Sigmoid colon (tissue), 7 donors: ENCODE results near the gene MAPKAPK3. TPM values are rescaled to one million over a fixed set of nuclear protein-coding genes. Genes with fewer than 3 reads are reported as not detected.

Experiments
- DNase-seq: peaks from one replicate; pipeline ENCODE4 v3.0.0-alpha.2; 2019
- H3K27ac ChIP-seq, 4 donors: fragments of 200-600 bp; sonication (generic); one replicate each; pipeline ENCODE4 v1.5.1; 2016 to 2019; ENCODE audit warnings: mild to moderate bottlenecking in 1 of 4
- H3K27me3 ChIP-seq, 3 donors: fragments of 200-600 bp; sonication (generic); one replicate each; pipeline ENCODE4 v1.5.1; 2019; ENCODE audit warnings: mild to moderate bottlenecking in 1 of 3
- H3K36me3 ChIP-seq, 4 donors: fragments of 200-600 bp; sonication (generic); one replicate each; pipeline ENCODE4 v1.5.1; 2016 to 2019
- H3K4me1 ChIP-seq, 4 donors: fragments of 200-600 bp; sonication (generic); one replicate each; pipeline ENCODE4 v1.5.1; 2017 to 2019
- H3K4me3 ChIP-seq, 4 donors: fragments of 200-600 bp; sonication (generic); one replicate each; pipeline ENCODE4 v1.5.1; 2017 to 2019; ENCODE audit warnings: mild to moderate bottlenecking in 2 of 4, moderate library complexity in 1 of 4
- H3K9me3 ChIP-seq, 4 donors: fragments of 200-600 bp in 3 of 4; sonication (generic) in 3 of 4; one replicate each; pipeline versions ENCODE4 v1.5.1 to v1.6.1; 2013 to 2019
- CTCF ChIP-seq, 4 experiments: fragments of 450-650 bp in 3 of 4; fragments of 200-600 bp in 1 of 4; IDR thresholded peaks; one replicate each; pipeline ENCODE4 v1.5.1; 2016 to 2019; ENCODE audit warnings: antibody characterized with exemption in 4 of 4, mild to moderate bottlenecking in 3 of 4, moderate library complexity in 2 of 4
- EP300 ChIP-seq, 4 donors: sonication (generic); formaldehyde crosslinking; IDR thresholded peaks; one replicate each; pipeline ENCODE4 v1.6.1; 2017; ENCODE audit warnings: antibody characterized with exemption in 4 of 4
- POLR2A ChIP-seq, 2 donors: fragments of 450-650 bp; IDR thresholded peaks; one replicate each; pipeline ENCODE4 v1.6.1; 2016; ENCODE audit warnings: antibody characterized with exemption in 2 of 2, mild to moderate bottlenecking in 2 of 2, moderate library complexity in 2 of 2
- POLR2AphosphoS5 ChIP-seq, 4 donors: sonication (generic); formaldehyde crosslinking; IDR thresholded peaks; one replicate each; pipeline ENCODE4 v1.6.1; 2017; ENCODE audit warnings: antibody characterized with exemption in 4 of 4
- WGBS, 2 donors: extraction: QIAGEN DNeasy Blood & Tissue Kit; methylation state at CpG; one replicate each; pipeline ENCODE4 v1.1.7; 2013; 5-methylcytosine and 5-hydroxymethylcytosine counted together
- intact Hi-C: fragments of 100-400 bp; cut with DNase I; formaldehyde crosslinking; loops from one replicate; pipeline ENCODE4 v1.15.1; 2023
- polyA plus RNA-seq, 3 donors: library from polyadenylated mRNA; stranded (reverse); fragments of 200-250 nt; gene quantifications; one replicate each; pipeline ENCODE4 v1.2.3, GENCODE V29; 2013
- small RNA-seq, 3 donors: library from RNA; depleted of rRNA; stranded (forward); fragments of <200 nt; gene quantifications; one replicate each; pipeline ENCODE3, GENCODE V24; 2016
- total RNA-seq, 4 donors: library from RNA; depleted of rRNA; stranded (reverse); fragments of >200 nt; gene quantifications; one replicate each; pipeline ENCODE4 v1.1.0, GENCODE V29; 2016
- donor health status: healthy with polysubstance abuse.
- donor health status: Bipolar disorder and iron deficiency.
- donor health status: healthy.

The MAPKAPK3 gene
- total and polyA plus RNA-seq, 7 donors = 15.2 to 32.8 (median 19.8) TPM

GRCh38 chr3:50695031-50695430 lies 78.1 kb downstream of the MAPKAPK3 start:
- Histone ChIP-seq H3K27ac (no peak overlapping the region), H3K9me3 (no peaks in the 10 kb centered on the region), H3K27me3 (no peaks in the 10 kb centered on the region), H3K4me3 (no peak overlapping the region), H3K4me1 (no peaks in the 10 kb centered on the region), H3K36me3 (no peaks in the 10 kb centered on the region)
- TF ChIP-seq POLR2A (IDR thresholded peaks at IDR 0.05) = no peak
- TF ChIP-seq EP300 (IDR thresholded peaks at IDR 0.05) = no peak
- no peak for TF ChIP-seq CTCF (IDR thresholded peaks at IDR 0.05)
- TF ChIP-seq POLR2AphosphoS5 (IDR thresholded peaks at IDR 0.05) = no peak
- intact Hi-C loops = no loop called here
- no peak for DNase-seq
- 76 to 94% methylated on average over 2 of the region's 2 CpGs for WGBS, 2 donors

GRCh38 chr3:50696276-50696675 lies 79.3 kb downstream of the MAPKAPK3 start:
- H3K9me3 ChIP-seq = no peaks in the 10 kb centered on the region
- no peak overlapping the region for H3K4me3 ChIP-seq
- no peaks in the 10 kb centered on the region for H3K4me1 ChIP-seq
- H3K27me3 ChIP-seq = no peaks in the 10 kb centered on the region
- WGBS, 2 donors = 85 to 89% methylated on average over 3 of the region's 3 CpGs
- H3K36me3 ChIP-seq = no peaks in the 10 kb centered on the region
- no peak for TF ChIP-seq POLR2A (IDR thresholded peaks at IDR 0.05)
- TF ChIP-seq POLR2AphosphoS5 (IDR thresholded peaks at IDR 0.05) = no peak
- no peak for TF ChIP-seq CTCF (IDR thresholded peaks at IDR 0.05)
- no peak for TF ChIP-seq EP300 (IDR thresholded peaks at IDR 0.05)
- DNase-seq = no peak
- intact Hi-C loops = no loop called here
- no peak overlapping the region for H3K27ac ChIP-seq

DNA sequence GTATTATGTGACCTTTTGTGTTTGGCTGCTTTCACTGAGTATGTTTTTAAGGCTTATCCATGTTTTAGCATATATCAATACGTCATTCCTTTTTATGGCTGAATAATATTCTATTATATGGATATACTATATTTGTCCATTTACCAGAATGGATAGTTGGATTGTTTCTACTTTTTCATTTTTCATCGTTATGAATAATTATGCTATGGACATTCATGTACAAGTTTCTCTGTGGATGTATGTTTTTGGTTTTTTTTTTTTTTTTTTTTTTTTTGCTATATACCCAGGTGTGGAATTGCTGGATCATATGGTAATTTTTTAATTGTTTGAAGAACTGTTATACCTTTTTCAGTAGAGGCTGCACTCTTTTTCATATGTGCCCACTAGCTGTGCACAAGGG lies 81.3 kb downstream of the MAPKAPK3 start:
- H3K9me3 ChIP-seq = no peaks in the 10 kb centered on the region
- no peaks in the 10 kb centered on the region for H3K27me3 ChIP-seq
- no peak overlapping the region for H3K27ac ChIP-seq
- DNase-seq = no peak
- H3K36me3 ChIP-seq = no peaks in the 10 kb centered on the region
- intact Hi-C loops = no loop called here
- WGBS, 2 donors = 97% methylated on average over 2 of the region's 2 CpGs
- H3K4me1 ChIP-seq = no peaks in the 10 kb centered on the region
- no peak overlapping the region for H3K4me3 ChIP-seq
- TF ChIP-seq POLR2AphosphoS5 (IDR thresholded peaks at IDR 0.05) (no peak), POLR2A (IDR thresholded peaks at IDR 0.05) (no peak), CTCF (IDR thresholded peaks at IDR 0.05) (no peak), EP300 (IDR thresholded peaks at IDR 0.05) (no peak)

Small RNA genes within 50 kb of the gene (small RNA-seq; reads per million reads assigned to genes)
- gene MIR4787 = 0.22 to 0.75 (median 0.24) reads per million in 3 donors
- 0 reads per million in 3 donors for gene PPIAP69

Other genes starting within 250 kb of the MAPKAPK3 start
- 1 to 10 TPM in 3 of 4 donors, under 1 TPM in 1; 0.49 to 1.7 (median 1.3) TPM for gene CACNA2D2, start 113.5 kb upstream of the MAPKAPK3 start, total RNA-seq
- gene CACNA2D2, start 113.5 kb upstream of the MAPKAPK3 start, polyA plus RNA-seq = 1 to 10 TPM in 1 of 3 donors, under 1 TPM in 1, not detected in 1; 0.60 to 1.2 TPM
- 10 to 100 TPM; 13.3 to 28.0 (median 16.0) TPM for gene C3orf18, start 49.4 kb upstream of the MAPKAPK3 start, total RNA-seq
- 1 to 10 TPM; 1.8 to 4.0 (median 2.3) TPM for gene C3orf18, start 49.4 kb upstream of the MAPKAPK3 start, polyA plus RNA-seq
- 10 to 100 TPM in 1 of 4 donors, 1 to 10 TPM in 3; 5.0 to 13.3 (median 7.2) TPM for gene HEMK1, start 47.6 kb upstream of the MAPKAPK3 start, total RNA-seq
- 10 to 100 TPM in 2 of 3 donors, 1 to 10 TPM in 1; 9.6 to 17.7 (median 12.3) TPM for gene HEMK1, start 47.6 kb upstream of the MAPKAPK3 start, polyA plus RNA-seq
- gene CISH, start 5.4 kb upstream of the MAPKAPK3 start, total RNA-seq = 10 to 100 TPM in 1 of 4 donors, 1 to 10 TPM in 3; 2.1 to 17.0 (median 5.3) TPM
- gene CISH, start 5.4 kb upstream of the MAPKAPK3 start, polyA plus RNA-seq = 10 to 100 TPM in 2 of 3 donors, 1 to 10 TPM in 1; 8.1 to 13.2 (median 11.8) TPM
- gene DOCK3, start 57.8 kb downstream of the MAPKAPK3 start, total RNA-seq = 1 to 10 TPM; 1.8 to 4.4 (median 3.6) TPM
- under 1 TPM in 1 of 3 donors, not detected in 2; 0.25 TPM for gene DOCK3, start 57.8 kb downstream of the MAPKAPK3 start, polyA plus RNA-seq